Naive thymus-derived CD8-positive, alpha-beta T cell (primary cell): ENCODE data around the gene SLC22A17. TPM values are rescaled to one million over a fixed set of nuclear protein-coding genes. Genes with fewer than 3 reads are reported as not detected.
"Not testable (repeated sequence)": the region's sequence is repeated elsewhere in the genome, so short reads cannot be mapped to it uniquely, and the experiment has no call there.

Experiments used
- ATAC-seq, 2 donors: fragments of 150-1000 bp; cut with Tn5 transposase in 1 of 2; sonication (Bioruptor Pico), chemical (Tn5 transposase) in 1 of 2; 1 replicate in 1 of 2; 2 replicates in 1 of 2; pipeline ENCODE4 v1.10.0; 2021; ENCODE audit warnings: mild to moderate bottlenecking in 2 of 2, moderate library complexity in 2 of 2
- POLR2A ChIA-PET: fragments of 350-600 bp; sonication (Branson Sonifier 250); formaldehyde crosslinking; loops from one replicate; lab custom pipeline; 2021; ENCODE audit warnings: antibody characterized with exemption; lab: Charles Lee
- DNase-seq, 10 donors: peaks; one replicate each; pipeline versions ENCODE4 v3.0.0 to v3.0.0-alpha.2; 2020 to 2022
- H3K27ac Mint-ChIP-seq, 10 donors: one replicate each; pipeline ENCODE4 v1.8.0; 2020 to 2022; ENCODE audit warnings: mild to moderate bottlenecking in 10 of 10, mixed read lengths in 10 of 10, moderate library complexity in 4 of 10, inconsistent platforms in 1 of 10
- H3K27me3 Mint-ChIP-seq, 5 donors: one replicate each; pipeline ENCODE4 v1.8.0; 2021 to 2022; ENCODE audit warnings: mixed read lengths in 5 of 5
- H3K36me3 Mint-ChIP-seq, 3 donors: one replicate each; pipeline ENCODE4 v1.8.0; 2020 to 2022; ENCODE audit warnings: mixed read lengths in 3 of 3, mild to moderate bottlenecking in 2 of 3, inconsistent platforms in 1 of 3
- H3K4me1 Mint-ChIP-seq, 4 donors: one replicate each; pipeline ENCODE4 v1.8.0; 2021 to 2022; ENCODE audit warnings: mixed read lengths in 4 of 4
- H3K4me3 Mint-ChIP-seq, 10 donors: one replicate each; pipeline ENCODE4 v1.8.0; 2020 to 2022; ENCODE audit warnings: mild to moderate bottlenecking in 10 of 10, mixed read lengths in 10 of 10, moderate library complexity in 6 of 10, inconsistent platforms in 1 of 10
- H3K9me3 Mint-ChIP-seq, 9 donors: one replicate each; pipeline ENCODE4 v1.8.0; 2020 to 2022; ENCODE audit warnings: mixed read lengths in 9 of 9, mild to moderate bottlenecking in 3 of 9, inconsistent platforms in 1 of 9, moderate library complexity in 1 of 9
- polyA plus RNA-seq, 3 donors: library from polyadenylated mRNA; unstranded; fragments of 300-500 nt; fragmentation: Illumina TruSeq; gene quantifications; one replicate each; pipeline ENCODE4 v1.2.3, GENCODE V29; 2021
- total RNA-seq, 8 experiments: library from RNA in 2 of 8; stranded (reverse) in 2 of 8; gene quantifications; one replicate each; pipeline ENCODE4 v1.2.3 and lab custom pipeline; 2021 to 2026

Gene SLC22A17
- total and polyA plus RNA-seq, 5 experiments from 2014 or later, result 3.9 to 22.6 (median 9.6) TPM

- Mint-ChIP-seq H3K9me3 (no peaks in the 10 kb centered on the region), H3K4me1 (peaks cover 0 to 3% (median 0%) of the 10 kb centered on the region in 4 donors), H3K4me3 (no peak overlapping the region), H3K27me3 (peaks cover 2 to 19% (median 6%) of the 10 kb centered on the region in 5 donors), H3K36me3 (no peaks in the 10 kb centered on the region), H3K27ac (no peak overlapping the region)
- POLR2A ChIA-PET, result no interaction called here
- ATAC-seq, result no peak
- DNase-seq, result no peak
Observed at GRCh38 chr14:23387916-23388882, 35.5 kb upstream of the SLC22A17 start.

- POLR2A ChIA-PET, result interaction anchor here (0.6 kb wide), 1 partner anchor 357 kb away, joined by 3 read pairs; no protein-coding TSS in a partner anchor
- ATAC-seq (no peak), DNase-seq (no peak)
- no peak overlapping the region for H3K27ac Mint-ChIP-seq
- H3K9me3 Mint-ChIP-seq, result no peaks in the 10 kb centered on the region
- peaks cover 0 to 3% (median 0%) of the 10 kb centered on the region in 4 donors for H3K4me1 Mint-ChIP-seq
- peaks cover 2 to 30% (median 11%) of the 10 kb centered on the region in 5 donors for H3K27me3 Mint-ChIP-seq
- H3K36me3 Mint-ChIP-seq, result no peaks in the 10 kb centered on the region
- H3K4me3 Mint-ChIP-seq, result no peak overlapping the region
Observed at GRCh38 chr14:23386999-23387398, 34.3 kb upstream of the SLC22A17 start.

GRCh38 chr14:23386266-23386657 lies 33.6 kb upstream of the SLC22A17 start:
- peaks cover 2 to 36% (median 16%) of the 10 kb centered on the region in 5 donors for H3K27me3 Mint-ChIP-seq
- H3K36me3 Mint-ChIP-seq, POLR2A ChIA-PET, ATAC-seq, H3K9me3 Mint-ChIP-seq, H3K27ac Mint-ChIP-seq, H3K4me3 Mint-ChIP-seq, DNase-seq, H3K4me1 Mint-ChIP-seq: not testable (repeated sequence)

GRCh38 chr14:23385642-23386265 lies 33.1 kb upstream of the SLC22A17 start:
- DNase-seq, result no peak
- no peak overlapping the region for H3K4me3 Mint-ChIP-seq
- no peak for ATAC-seq
- H3K27me3 Mint-ChIP-seq, result peaks cover 2 to 34% (median 16%) of the 10 kb centered on the region in 5 donors
- no peaks in the 10 kb centered on the region for H3K9me3 Mint-ChIP-seq
- peaks cover 0 to 3% (median 0%) of the 10 kb centered on the region in 4 donors for H3K4me1 Mint-ChIP-seq
- no peak overlapping the region for H3K27ac Mint-ChIP-seq
- no peaks in the 10 kb centered on the region for H3K36me3 Mint-ChIP-seq
- POLR2A ChIA-PET, result no interaction called here

GRCh38 chr14:23385244-23385641 lies 32.6 kb upstream of the SLC22A17 start:
- H3K27ac Mint-ChIP-seq, result no peak overlapping the region
- ATAC-seq, result no peak
- no peak for DNase-seq
- peaks cover 0 to 3% (median 0%) of the 10 kb centered on the region in 4 donors for H3K4me1 Mint-ChIP-seq
- no peak overlapping the region for H3K4me3 Mint-ChIP-seq
- H3K27me3 Mint-ChIP-seq, result peaks cover under 1 to 29% (median 16%) of the 10 kb centered on the region in 5 donors
- H3K36me3 Mint-ChIP-seq, result no peaks in the 10 kb centered on the region
- POLR2A ChIA-PET, result no interaction called here
- no peaks in the 10 kb centered on the region for H3K9me3 Mint-ChIP-seq

- H3K27ac Mint-ChIP-seq, result no peak overlapping the region
- no peak overlapping the region for H3K4me3 Mint-ChIP-seq
- no peaks in the 10 kb centered on the region for H3K9me3 Mint-ChIP-seq
- POLR2A ChIA-PET, result interaction anchor here (0.7 kb wide), 1 partner anchor 198 kb away, joined by 4 read pairs; no protein-coding TSS in a partner anchor
- DNase-seq (no peak), ATAC-seq (no peak)
- peaks cover 0 to 26% (median 12%) of the 10 kb centered on the region in 5 donors for H3K27me3 Mint-ChIP-seq
- H3K36me3 Mint-ChIP-seq, result no peaks in the 10 kb centered on the region
- H3K4me1 Mint-ChIP-seq, result peaks cover 0 to under 1% (median 0%) of the 10 kb centered on the region in 4 donors
Observed at GRCh38 chr14:23384364-23385080, 31.8 kb upstream of the SLC22A17 start.

GRCh38 chr14:23382731-23383440 lies 30.2 kb upstream of the SLC22A17 start:
- Mint-ChIP-seq H3K27me3 (peaks cover 0 to 27% (median 11%) of the 10 kb centered on the region in 5 donors), H3K4me1 (no peaks in the 10 kb centered on the region), H3K4me3 (no peak overlapping the region), H3K9me3 (no peaks in the 10 kb centered on the region), H3K36me3 (no peaks in the 10 kb centered on the region), H3K27ac (peak overlapping the region in 2 of 10 donors; percentile 22 to 38)
- POLR2A ChIA-PET, result no interaction called here
- ATAC-seq, result no peak
- DNase-seq, result no peak

GRCh38 chr14:23382276-23382675 lies 29.6 kb upstream of the SLC22A17 start:
- Mint-ChIP-seq H3K36me3 (no peaks in the 10 kb centered on the region), H3K4me1 (peaks cover 0 to 1% (median 0%) of the 10 kb centered on the region in 4 donors), H3K4me3 (no peak overlapping the region), H3K27ac (no peak overlapping the region), H3K27me3 (peaks cover 0 to 33% (median 10%) of the 10 kb centered on the region in 5 donors), H3K9me3 (no peaks in the 10 kb centered on the region)
- ATAC-seq, result no peak
- no peak for DNase-seq
- POLR2A ChIA-PET, result no interaction called here

- DNase-seq, result no peak
- peaks cover 0 to 2% (median 0%) of the 10 kb centered on the region in 4 donors for H3K4me1 Mint-ChIP-seq
- H3K27ac Mint-ChIP-seq, result no peak overlapping the region
- H3K9me3 Mint-ChIP-seq, result no peaks in the 10 kb centered on the region
- peaks cover 0 to 36% (median 10%) of the 10 kb centered on the region in 5 donors for H3K27me3 Mint-ChIP-seq
- POLR2A ChIA-PET, result no interaction called here
- ATAC-seq, result no peak
- H3K4me3 Mint-ChIP-seq, result no peak overlapping the region
- H3K36me3 Mint-ChIP-seq, result no peaks in the 10 kb centered on the region
Observed at GRCh38 chr14:23381871-23382270, 29.2 kb upstream of the SLC22A17 start.

GRCh38 chr14:23380976-23381375 lies 28.3 kb upstream of the SLC22A17 start:
- no peaks in the 10 kb centered on the region for H3K9me3 Mint-ChIP-seq
- POLR2A ChIA-PET, result interaction anchor here (1.8 kb wide), 1 partner anchor 59 kb away, joined by 8 read pairs; the partner anchor contains the start of gene PABPN1
- no peak overlapping the region for H3K27ac Mint-ChIP-seq
- H3K4me3 Mint-ChIP-seq, result no peak overlapping the region
- H3K36me3 Mint-ChIP-seq, result no peaks in the 10 kb centered on the region
- H3K4me1 Mint-ChIP-seq, result peaks cover 0 to 2% (median 0%) of the 10 kb centered on the region in 4 donors
- H3K27me3 Mint-ChIP-seq, result peaks cover 0 to 36% (median 10%) of the 10 kb centered on the region in 5 donors
- no peak for DNase-seq
- ATAC-seq, result no peak

GRCh38 chr14:23380197-23380914 lies 27.7 kb upstream of the SLC22A17 start:
- H3K4me1 Mint-ChIP-seq, result peaks cover 0 to 2% (median 0%) of the 10 kb centered on the region in 4 donors
- DNase-seq (no peak), ATAC-seq (peak in 1 of 2 donors; percentile 36)
- H3K9me3 Mint-ChIP-seq, result no peaks in the 10 kb centered on the region
- H3K36me3 Mint-ChIP-seq, result no peaks in the 10 kb centered on the region
- peaks cover 0 to 36% (median 10%) of the 10 kb centered on the region in 5 donors for H3K27me3 Mint-ChIP-seq
- POLR2A ChIA-PET, result interaction anchor here (1.3 to 1.8 kb wide), 2 partner anchors 54 to 59 kb away, joined by 4 to 8 read pairs; partner anchors contain the start of gene PABPN1
- H3K4me3 Mint-ChIP-seq, result no peak overlapping the region
- no peak overlapping the region for H3K27ac Mint-ChIP-seq
